VCaP (cell line): Measurements from ENCODE around the gene SERPINB10.
A peak's percentile ranks its signal among the peaks of the same experiment; 100 is the strongest.

ENCODE experiments used
- H3K27ac ChIP-seq: fragments of 450-650 bp; 2 replicates; pipeline ENCODE4 v1.5.1; 2017
- TF ChIP-seq, protein P1 (sequence below): fragments of 450-650 bp; conservative IDR thresholded peaks from 2 replicates; pipeline ENCODE4 v1.5.1; 2017; ENCODE audit warnings: mild to moderate bottlenecking, moderate library complexity

SERPINB10 gene

GRCh38 chr18:63882333-63883141, 25.2 kb upstream of the SERPINB10 start:
- no peak overlapping the region for H3K27ac ChIP-seq
- TF ChIP-seq, protein P1, sequence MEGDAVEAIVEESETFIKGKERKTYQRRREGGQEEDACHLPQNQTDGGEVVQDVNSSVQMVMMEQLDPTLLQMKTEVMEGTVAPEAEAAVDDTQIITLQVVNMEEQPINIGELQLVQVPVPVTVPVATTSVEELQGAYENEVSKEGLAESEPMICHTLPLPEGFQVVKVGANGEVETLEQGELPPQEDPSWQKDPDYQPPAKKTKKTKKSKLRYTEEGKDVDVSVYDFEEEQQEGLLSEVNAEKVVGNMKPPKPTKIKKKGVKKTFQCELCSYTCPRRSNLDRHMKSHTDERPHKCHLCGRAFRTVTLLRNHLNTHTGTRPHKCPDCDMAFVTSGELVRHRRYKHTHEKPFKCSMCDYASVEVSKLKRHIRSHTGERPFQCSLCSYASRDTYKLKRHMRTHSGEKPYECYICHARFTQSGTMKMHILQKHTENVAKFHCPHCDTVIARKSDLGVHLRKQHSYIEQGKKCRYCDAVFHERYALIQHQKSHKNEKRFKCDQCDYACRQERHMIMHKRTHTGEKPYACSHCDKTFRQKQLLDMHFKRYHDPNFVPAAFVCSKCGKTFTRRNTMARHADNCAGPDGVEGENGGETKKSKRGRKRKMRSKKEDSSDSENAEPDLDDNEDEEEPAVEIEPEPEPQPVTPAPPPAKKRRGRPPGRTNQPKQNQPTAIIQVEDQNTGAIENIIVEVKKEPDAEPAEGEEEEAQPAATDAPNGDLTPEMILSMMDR, result no peak

GRCh38 chr18:63883617-63884016, 24.1 kb upstream of the SERPINB10 start:
- H3K27ac ChIP-seq, result no peak overlapping the region
- TF ChIP-seq, protein P1, result no peak

- TF ChIP-seq, protein P1, result no peak
- H3K27ac ChIP-seq, result no peak within 1 kb of the TSS
Measured at GRCh38 chr18:63887424-63887823, 20.3 kb upstream of the SERPINB10 start, which contains the start of gene SERPINB2. Gene SERPINB2, plus strand, starts transcription at chr18:63887705. Its CDS starts 3,740 bp downstream, at chr18:63891445.

DNA sequence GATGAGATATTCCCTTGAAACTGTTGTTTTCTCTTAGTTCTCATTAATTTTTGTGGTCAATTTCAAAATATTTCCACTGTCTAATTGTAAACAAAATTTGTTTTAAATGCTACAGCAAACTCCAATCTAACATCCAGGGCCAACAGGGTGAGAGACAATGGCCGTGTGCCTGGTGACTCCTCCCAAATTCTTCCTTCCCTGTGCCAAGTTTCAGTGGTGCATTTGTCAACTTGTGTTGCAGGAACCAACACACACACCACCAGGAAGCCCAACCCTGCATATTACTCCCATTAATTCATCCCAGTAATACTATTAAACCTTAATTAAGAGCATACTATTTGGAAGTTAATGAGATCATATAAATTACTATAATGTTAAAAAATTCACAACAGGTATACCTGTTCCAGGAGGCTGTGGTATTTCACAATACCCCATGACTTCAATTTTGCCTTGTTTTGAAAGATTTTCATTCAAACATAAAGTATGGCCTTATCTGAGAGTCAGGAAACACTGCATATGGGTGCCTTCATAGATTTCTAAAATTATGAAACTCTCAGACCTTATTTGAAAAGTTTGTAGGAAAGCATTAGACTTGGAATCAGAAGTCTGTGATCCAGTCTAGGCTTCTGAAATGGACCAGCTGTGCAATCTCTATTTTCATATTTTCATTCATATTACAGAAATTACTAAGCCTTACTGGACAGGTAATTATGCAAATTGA, 19.1 kb upstream of the SERPINB10 start:
- no peak overlapping the region for H3K27ac ChIP-seq
- TF ChIP-seq, protein P1, result no peak

DNA sequence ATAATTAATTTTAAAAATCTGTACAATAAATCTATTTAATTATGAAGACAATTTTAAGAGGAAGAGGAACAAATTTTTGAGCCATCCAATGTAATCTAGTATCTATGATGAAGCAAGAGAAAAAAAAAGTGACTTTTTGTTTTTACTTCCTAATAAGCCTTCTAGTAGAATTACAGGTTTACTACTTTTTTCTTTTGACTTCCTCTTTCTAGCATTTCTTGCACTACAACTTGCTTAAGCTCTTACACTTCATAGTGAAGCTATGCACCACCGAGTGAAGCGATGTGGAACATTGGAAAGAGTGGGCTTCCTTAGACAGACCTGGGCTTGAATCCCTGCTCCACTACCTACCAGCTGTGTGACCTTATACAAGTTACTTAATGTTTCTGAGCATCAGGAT, 18.1 kb upstream of the SERPINB10 start:
- TF ChIP-seq, protein P1, result no peak
- H3K27ac ChIP-seq, result no peak overlapping the region

DNA sequence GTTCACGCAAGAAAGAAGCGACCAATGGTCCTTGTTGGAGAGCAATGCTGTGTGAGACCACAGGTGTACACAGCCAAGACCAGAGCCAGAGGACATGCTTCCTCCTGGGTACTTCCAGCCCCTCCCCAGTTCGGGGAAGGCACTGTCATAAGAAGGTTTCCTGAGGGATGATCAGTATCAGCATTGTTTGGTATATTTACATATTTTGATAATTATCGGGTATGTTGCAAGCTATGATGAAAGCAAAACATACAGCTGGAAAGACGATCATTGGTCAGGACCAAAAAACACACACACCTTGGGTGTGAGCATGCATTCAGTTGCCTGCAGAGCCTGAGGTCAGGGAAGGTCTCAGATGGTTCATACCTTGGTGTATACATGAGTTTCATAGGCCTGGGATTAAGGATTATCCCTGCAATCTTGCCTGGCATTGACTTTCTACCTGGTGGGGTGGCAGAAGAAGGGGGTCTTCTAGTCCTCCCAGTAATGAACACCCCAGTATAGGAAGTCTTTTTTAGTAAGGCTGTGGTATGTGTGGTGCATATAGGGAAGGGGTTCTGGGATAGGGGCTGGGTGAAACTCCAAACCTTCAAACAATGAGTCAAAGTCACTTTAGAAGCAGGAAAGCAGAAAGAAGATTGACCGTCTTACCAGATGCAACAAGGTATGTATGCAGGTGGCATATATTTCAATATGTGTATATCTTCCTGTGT, 17.4 kb upstream of the SERPINB10 start:
- TF ChIP-seq, protein P1, result no peak
- H3K27ac ChIP-seq, result no peak overlapping the region

DNA sequence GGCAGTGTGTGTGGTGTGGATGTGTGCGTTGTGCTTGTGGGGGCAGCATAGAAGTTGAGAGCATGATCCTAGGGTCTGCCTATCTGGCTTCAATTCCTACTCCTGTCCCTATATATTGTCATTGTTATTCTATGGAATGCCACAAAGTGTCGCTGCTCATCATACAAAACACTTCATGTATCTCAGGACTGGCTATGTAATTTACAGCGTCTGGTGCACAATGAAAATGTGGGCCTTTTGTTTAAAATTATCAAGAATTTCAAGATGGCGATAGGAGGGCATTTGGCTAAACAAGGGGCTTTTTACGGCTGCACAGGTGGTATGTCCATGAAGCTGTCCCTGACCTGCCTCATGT, 16.8 kb upstream of the SERPINB10 start:
- TF ChIP-seq, protein P1, result peak; percentile 68
- H3K27ac ChIP-seq, result no peak overlapping the region
